Measurements from ENCODE around the gene DNAH2.

Gene DNAH2

DNA sequence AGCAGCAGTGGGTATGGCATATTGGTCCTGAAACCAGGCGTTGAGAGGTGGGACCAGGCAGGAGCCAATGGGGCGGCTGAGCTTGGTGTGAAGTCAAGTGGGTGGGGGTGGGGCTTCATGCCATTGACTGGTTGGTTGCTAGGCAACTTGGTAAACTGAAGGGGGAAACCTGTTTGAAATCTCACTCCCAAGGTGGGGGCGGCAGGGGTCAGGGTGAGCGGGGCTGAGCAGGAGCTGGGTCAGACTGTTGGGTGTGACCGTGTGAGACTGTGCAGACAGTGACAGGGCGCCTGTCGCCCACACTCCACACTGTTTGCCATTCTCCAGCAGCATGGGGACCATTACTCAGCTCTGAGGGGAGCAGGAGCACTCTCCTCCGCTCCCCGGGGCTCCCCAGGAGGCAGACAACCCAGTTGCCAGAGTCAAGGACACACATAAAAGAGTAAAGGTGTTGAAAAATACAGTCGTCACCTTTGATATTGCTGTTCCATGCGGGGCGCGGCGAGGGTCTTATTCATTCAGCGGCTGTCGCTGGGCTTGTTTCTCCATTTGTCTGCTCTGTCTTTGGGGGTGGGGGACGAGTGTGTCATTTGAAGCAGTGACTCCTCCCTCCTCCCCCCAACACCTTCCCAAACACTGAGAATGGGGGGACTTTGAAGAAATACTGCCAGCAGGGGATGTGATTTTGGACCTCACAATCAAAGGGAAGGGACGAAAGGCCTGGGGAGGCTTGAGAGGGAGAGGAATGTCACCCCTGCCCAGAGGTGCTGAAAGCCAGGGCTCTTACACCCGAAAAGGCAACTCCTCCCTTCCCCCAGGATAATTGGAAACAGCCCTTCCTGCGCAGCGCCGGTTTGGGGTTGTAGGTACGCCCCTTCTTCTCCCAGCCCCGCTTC lies 13.7 kb upstream of the DNAH2 start:
- H3K36me3 ChIP-seq (replicated peaks; ENCODE audit: low read depth, low read length) = no peaks in the 10 kb centered on the region
- peaks cover 11% of the 10 kb centered on the region for H3K27me3 ChIP-seq (ENCODE audit: low read depth, low read length)
- no peaks in the 10 kb centered on the region for H3K9me3 ChIP-seq (ENCODE audit: insufficient read depth, low read length)
- no peak overlapping the region for H3K4me2 ChIP-seq (ENCODE audit: low read length)
- no peak overlapping the region for H3K27ac ChIP-seq (ENCODE audit: low read length)
- H3K9ac ChIP-seq (ENCODE audit: low read length) = no peak overlapping the region
- TF ChIP-seq, protein P1, sequence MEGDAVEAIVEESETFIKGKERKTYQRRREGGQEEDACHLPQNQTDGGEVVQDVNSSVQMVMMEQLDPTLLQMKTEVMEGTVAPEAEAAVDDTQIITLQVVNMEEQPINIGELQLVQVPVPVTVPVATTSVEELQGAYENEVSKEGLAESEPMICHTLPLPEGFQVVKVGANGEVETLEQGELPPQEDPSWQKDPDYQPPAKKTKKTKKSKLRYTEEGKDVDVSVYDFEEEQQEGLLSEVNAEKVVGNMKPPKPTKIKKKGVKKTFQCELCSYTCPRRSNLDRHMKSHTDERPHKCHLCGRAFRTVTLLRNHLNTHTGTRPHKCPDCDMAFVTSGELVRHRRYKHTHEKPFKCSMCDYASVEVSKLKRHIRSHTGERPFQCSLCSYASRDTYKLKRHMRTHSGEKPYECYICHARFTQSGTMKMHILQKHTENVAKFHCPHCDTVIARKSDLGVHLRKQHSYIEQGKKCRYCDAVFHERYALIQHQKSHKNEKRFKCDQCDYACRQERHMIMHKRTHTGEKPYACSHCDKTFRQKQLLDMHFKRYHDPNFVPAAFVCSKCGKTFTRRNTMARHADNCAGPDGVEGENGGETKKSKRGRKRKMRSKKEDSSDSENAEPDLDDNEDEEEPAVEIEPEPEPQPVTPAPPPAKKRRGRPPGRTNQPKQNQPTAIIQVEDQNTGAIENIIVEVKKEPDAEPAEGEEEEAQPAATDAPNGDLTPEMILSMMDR (IDR thresholded peaks at IDR 0.05; ENCODE audit: low read depth, low read length) = no peak
- TF ChIP-seq EZH2phosphoT487 (IDR thresholded peaks at IDR 0.05; ENCODE audit: low read depth) = no peak
- H3K4me1 ChIP-seq (ENCODE audit: low read length) = no peaks in the 10 kb centered on the region
- no peaks in the 10 kb centered on the region for H4K20me1 ChIP-seq (ENCODE audit: insufficient read depth, low read length)
- no peaks in the 10 kb centered on the region for H3K79me2 ChIP-seq (ENCODE audit: low read length)
- H2AFZ ChIP-seq (ENCODE audit: low read depth, low read length) = no peak overlapping the region
- H3K4me3 ChIP-seq (ENCODE audit: low read length) = no peak overlapping the region

DNA sequence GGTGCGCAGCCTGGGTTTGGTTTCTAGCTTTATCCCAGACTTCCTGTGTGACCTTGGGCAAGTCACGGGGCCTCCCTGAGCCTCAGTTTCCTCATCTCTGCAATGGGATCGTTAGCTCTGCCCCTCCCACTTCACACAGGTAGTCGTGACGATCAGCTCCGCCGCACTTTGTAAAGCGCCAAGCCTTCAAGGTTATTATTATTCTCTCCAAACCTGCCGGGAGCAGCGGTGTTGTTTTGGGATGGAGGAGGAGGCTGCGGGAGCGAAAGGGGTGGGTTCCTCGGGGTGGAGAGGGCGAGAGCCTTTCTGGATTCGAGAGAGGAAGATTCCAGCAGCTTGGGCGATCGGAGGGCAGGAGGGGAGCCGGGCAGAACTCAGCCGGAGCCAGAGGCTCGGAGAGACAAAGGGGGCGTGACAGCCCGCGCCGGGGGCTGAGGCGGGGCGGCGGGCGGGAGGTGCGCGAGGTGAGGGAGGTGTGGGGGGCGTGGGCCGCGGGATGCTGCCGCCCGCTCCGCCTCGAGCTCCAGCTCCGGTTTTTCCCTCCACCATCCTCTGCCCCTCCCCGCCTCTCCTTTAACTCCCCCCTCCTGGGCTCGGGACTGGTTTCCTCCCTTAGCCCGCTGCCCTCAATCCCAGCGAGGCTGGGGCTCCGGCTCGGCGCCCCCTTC lies 12.8 kb upstream of the DNAH2 start, which contains the start of gene EFNB3:
EFNB3 (plus strand) TSS at position 602 of the 668 bp plus-strand sequence. CDS start 397 bp downstream, outside the sequence.
- H3K27ac ChIP-seq (ENCODE audit: low read length) = no peak within 1 kb of the TSS
- H3K27me3 ChIP-seq (ENCODE audit: low read depth, low read length) = peaks cover 11% of the 10 kb centered on the region
- no peaks in the 10 kb centered on the region for H3K36me3 ChIP-seq (replicated peaks; ENCODE audit: low read depth, low read length)
- H3K4me2 ChIP-seq (ENCODE audit: low read length) = no peak within 1 kb of the TSS
- H3K79me2 ChIP-seq (ENCODE audit: low read length) = no peaks in the 10 kb centered on the region
- no peak within 1 kb of the TSS for H2AFZ ChIP-seq (ENCODE audit: low read depth, low read length)
- no peak within 1 kb of the TSS for H3K9ac ChIP-seq (ENCODE audit: low read length)
- no peaks in the 10 kb centered on the region for H4K20me1 ChIP-seq (ENCODE audit: insufficient read depth, low read length)
- no peak within 1 kb of the TSS for H3K4me3 ChIP-seq (ENCODE audit: low read length)
- TF ChIP-seq, protein P1 (IDR thresholded peaks at IDR 0.05; ENCODE audit: low read depth, low read length) = no peak
- TF ChIP-seq EZH2phosphoT487 (IDR thresholded peaks at IDR 0.05; ENCODE audit: low read depth) = no peak
- no peaks in the 10 kb centered on the region for H3K9me3 ChIP-seq (ENCODE audit: insufficient read depth, low read length)
- H3K4me1 ChIP-seq (ENCODE audit: low read length) = no peaks in the 10 kb centered on the region

DNA sequence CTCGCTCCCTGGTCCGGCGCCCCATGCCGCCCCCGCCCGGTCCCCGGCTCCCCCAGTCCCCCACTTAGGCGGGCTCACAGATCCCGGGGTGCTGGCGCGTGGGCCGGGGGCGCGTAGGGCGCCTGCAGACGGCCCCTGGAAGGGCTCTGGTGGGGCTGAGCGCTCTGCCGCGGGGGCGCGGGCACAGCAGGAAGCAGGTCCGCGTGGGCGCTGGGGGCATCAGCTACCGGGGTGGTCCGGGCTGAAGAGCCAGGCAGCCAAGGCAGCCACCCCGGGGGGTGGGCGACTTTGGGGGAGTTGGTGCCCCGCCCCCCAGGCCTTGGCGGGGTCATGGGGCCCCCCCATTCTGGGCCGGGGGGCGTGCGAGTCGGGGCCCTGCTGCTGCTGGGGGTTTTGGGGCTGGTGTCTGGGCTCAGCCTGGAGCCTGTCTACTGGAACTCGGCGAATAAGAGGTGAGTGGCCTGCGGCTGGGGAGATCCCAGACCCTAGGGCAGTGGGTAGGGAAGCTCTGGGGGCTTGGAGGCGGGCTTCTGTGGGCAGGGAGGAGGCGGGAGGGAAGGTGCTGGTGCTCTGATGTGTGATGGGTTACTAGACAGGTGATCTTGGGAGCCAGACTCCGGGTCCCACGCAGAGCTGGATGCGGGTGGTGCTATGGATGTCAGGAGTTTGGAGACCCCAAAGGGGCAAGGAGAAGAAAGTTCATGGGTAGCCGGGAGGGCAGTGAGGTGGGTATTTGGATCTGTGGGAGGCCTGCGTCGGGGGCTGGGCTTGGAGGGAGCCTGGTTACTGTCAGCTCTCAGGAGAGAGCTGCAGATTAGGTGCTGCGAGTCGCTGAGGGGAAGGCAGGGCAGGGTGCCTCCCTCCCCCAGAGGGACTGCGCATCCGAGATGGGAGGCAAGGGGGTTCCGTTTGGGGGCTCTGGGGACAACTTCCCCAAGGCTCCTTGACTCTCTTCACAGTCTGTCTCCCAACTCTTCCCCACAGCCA lies 12.0 kb upstream of the DNAH2 start:
- no peak overlapping the region for H2AFZ ChIP-seq (ENCODE audit: low read depth, low read length)
- no peak overlapping the region for H3K4me2 ChIP-seq (ENCODE audit: low read length)
- no peaks in the 10 kb centered on the region for H4K20me1 ChIP-seq (ENCODE audit: insufficient read depth, low read length)
- H3K9me3 ChIP-seq (ENCODE audit: insufficient read depth, low read length) = no peaks in the 10 kb centered on the region
- no peak for TF ChIP-seq EZH2phosphoT487 (IDR thresholded peaks at IDR 0.05; ENCODE audit: low read depth)
- TF ChIP-seq, protein P1 (IDR thresholded peaks at IDR 0.05; ENCODE audit: low read depth, low read length) = no peak
- no peaks in the 10 kb centered on the region for H3K79me2 ChIP-seq (ENCODE audit: low read length)
- H3K4me3 ChIP-seq (ENCODE audit: low read length) = no peak overlapping the region
- peaks cover 11% of the 10 kb centered on the region for H3K27me3 ChIP-seq (ENCODE audit: low read depth, low read length)
- peaks cover 5% of the 10 kb centered on the region for H3K4me1 ChIP-seq (ENCODE audit: low read length)
- H3K27ac ChIP-seq (ENCODE audit: low read length) = no peak overlapping the region
- no peak overlapping the region for H3K9ac ChIP-seq (ENCODE audit: low read length)
- no peaks in the 10 kb centered on the region for H3K36me3 ChIP-seq (replicated peaks; ENCODE audit: low read depth, low read length)

Measured in OCI-LY3 (cell line).